OCI-LY3 (cell line): ENCODE results near the gene ZNF672.
"Not testable (repeated sequence)": the region's sequence is repeated elsewhere in the genome, so short reads cannot be mapped to it uniquely, and the experiment has no call there.

Experiments used
- H2AFZ ChIP-seq: fragments of 200-600, 300-600 bp; shearing (Covaris generic); 2 replicates; pipeline ENCODE4 v1.6.0; 2014; ENCODE audit warnings: antibody characterized with exemption, low read depth, low read length
- H3K27ac ChIP-seq: fragments of 200-600, 300-600 bp; sonication (generic); 2 replicates; pipeline ENCODE4 v1.5.1; 2014; ENCODE audit warnings: mild to moderate bottlenecking, low read length, moderate library complexity, mixed read lengths
- H3K27me3 ChIP-seq: fragments of 200-600, 300-600 bp; sonication (generic); 2 replicates; pipeline ENCODE4 v1.6.1; 2014; ENCODE audit warnings: low read depth, low read length, mixed read lengths
- H3K36me3 ChIP-seq: fragments of 200-600, 300-600 bp; sonication (generic); replicated peaks from 2 replicates; pipeline ENCODE3; 2014; ENCODE audit warnings: low read depth, low read length, mixed read lengths
- H3K4me1 ChIP-seq: fragments of 300-600, 200-600 bp; sonication (generic); 2 replicates; pipeline ENCODE4 v1.6.1; 2014; ENCODE audit warnings: low read length, mixed read lengths
- H3K4me2 ChIP-seq: fragments of 200-600, 300-600 bp; sonication (generic); 2 replicates; pipeline ENCODE4 v1.6.1; 2014; ENCODE audit warnings: low read length, mixed read lengths
- H3K4me3 ChIP-seq: fragments of 300-600, 200-600 bp; sonication (generic); 2 replicates; pipeline ENCODE4 v1.5.1; 2014; ENCODE audit warnings: antibody characterized with exemption, mild to moderate bottlenecking, low read length, moderate library complexity
- H3K79me2 ChIP-seq: fragments of 300-600, 200-600 bp; shearing (Covaris generic); 2 replicates; pipeline ENCODE4 v1.6.1; 2014; ENCODE audit warnings: mild to moderate bottlenecking, low read length, mixed read lengths
- H3K9ac ChIP-seq: fragments of 300-600, 200-600 bp; shearing (Covaris generic); 2 replicates; pipeline ENCODE4 v1.6.0; 2014; ENCODE audit warnings: mild to moderate bottlenecking, low read length, moderate library complexity
- H3K9me3 ChIP-seq: fragments of 200-600, 300-600 bp; shearing (Covaris generic); 2 replicates; pipeline ENCODE4 v1.6.1; 2014; ENCODE audit warnings: low read length, mixed read lengths; ENCODE audit not compliant: insufficient read depth
- H4K20me1 ChIP-seq: fragments of 200-600, 300-600 bp; sonication (generic); 2 replicates; pipeline ENCODE4 v1.6.1; 2016; ENCODE audit warnings: low read length, mixed read lengths; ENCODE audit not compliant: insufficient read depth
- EZH2phosphoT487 ChIP-seq: fragments of 200-600 bp; shearing (Covaris generic); IDR thresholded peaks from 2 replicates; pipeline ENCODE4 v1.6.1; 2018; ENCODE audit warnings: antibody characterized with exemption, mixed run types, low read depth
- TF ChIP-seq, protein P1 (sequence below): fragments of 200-600, 300-600 bp; sonication (generic); IDR thresholded peaks from 2 replicates; pipeline ENCODE4 v1.5.1; 2014; ENCODE audit warnings: antibody characterized with exemption, low read length, low read depth

ZNF672 gene

GRCh38 chr1:248885646-248886045 is 47.6 kb downstream of the ZNF672 start:
- no peak overlapping the region for H3K27ac ChIP-seq
- H3K9me3 ChIP-seq: no peaks in the 10 kb centered on the region
- TF ChIP-seq EZH2phosphoT487: no peak
- H3K4me2 ChIP-seq: no peak overlapping the region
- no peak overlapping the region for H3K9ac ChIP-seq
- no peaks in the 10 kb centered on the region for H3K27me3 ChIP-seq
- H3K4me3 ChIP-seq: no peak overlapping the region
- H4K20me1 ChIP-seq: no peaks in the 10 kb centered on the region
- H3K79me2 ChIP-seq: no peaks in the 10 kb centered on the region
- no peaks in the 10 kb centered on the region for H3K36me3 ChIP-seq
- H3K4me1 ChIP-seq: no peaks in the 10 kb centered on the region
- H2AFZ ChIP-seq: no peak overlapping the region; the same call in 1 of the 2 replicates

DNA sequence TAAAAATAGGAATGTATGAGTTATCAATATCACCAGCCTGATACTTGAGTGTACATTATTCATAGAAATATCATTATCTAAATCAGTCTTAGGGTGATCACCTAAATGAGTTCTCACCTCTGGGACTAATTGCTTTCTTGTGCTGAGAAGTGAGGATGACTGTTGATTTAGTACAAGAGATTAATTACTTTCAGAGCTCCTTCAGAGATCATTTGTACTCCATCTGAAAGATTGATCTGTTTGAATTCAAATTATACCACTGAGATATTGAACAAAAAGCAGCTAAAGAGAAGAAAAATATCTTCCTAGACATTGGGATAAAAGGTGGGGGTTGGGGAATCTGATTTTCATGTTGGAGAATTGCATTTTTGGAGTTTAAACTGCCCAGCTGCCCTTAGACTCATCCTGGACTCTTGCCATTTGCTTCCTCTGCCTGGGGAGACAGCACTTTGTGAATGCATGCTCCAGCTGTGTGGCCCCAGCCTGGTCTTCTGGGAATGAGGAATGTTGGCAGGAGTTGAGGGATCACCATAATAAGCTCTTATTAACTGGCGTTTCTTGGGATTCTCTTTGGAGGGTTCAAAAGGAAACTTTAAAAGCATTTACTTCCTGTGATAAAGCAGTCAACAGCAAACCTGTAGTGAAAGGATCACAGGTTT is 48.3 kb downstream of the ZNF672 start:
- no peaks in the 10 kb centered on the region for H3K27me3 ChIP-seq
- H3K9me3 ChIP-seq: no peaks in the 10 kb centered on the region
- H4K20me1 ChIP-seq: no peaks in the 10 kb centered on the region
- no peaks in the 10 kb centered on the region for H3K4me1 ChIP-seq
- TF ChIP-seq EZH2phosphoT487: no peak
- TF ChIP-seq, protein P1, sequence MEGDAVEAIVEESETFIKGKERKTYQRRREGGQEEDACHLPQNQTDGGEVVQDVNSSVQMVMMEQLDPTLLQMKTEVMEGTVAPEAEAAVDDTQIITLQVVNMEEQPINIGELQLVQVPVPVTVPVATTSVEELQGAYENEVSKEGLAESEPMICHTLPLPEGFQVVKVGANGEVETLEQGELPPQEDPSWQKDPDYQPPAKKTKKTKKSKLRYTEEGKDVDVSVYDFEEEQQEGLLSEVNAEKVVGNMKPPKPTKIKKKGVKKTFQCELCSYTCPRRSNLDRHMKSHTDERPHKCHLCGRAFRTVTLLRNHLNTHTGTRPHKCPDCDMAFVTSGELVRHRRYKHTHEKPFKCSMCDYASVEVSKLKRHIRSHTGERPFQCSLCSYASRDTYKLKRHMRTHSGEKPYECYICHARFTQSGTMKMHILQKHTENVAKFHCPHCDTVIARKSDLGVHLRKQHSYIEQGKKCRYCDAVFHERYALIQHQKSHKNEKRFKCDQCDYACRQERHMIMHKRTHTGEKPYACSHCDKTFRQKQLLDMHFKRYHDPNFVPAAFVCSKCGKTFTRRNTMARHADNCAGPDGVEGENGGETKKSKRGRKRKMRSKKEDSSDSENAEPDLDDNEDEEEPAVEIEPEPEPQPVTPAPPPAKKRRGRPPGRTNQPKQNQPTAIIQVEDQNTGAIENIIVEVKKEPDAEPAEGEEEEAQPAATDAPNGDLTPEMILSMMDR: no peak
- H3K4me3 ChIP-seq: no peak overlapping the region
- H3K36me3 ChIP-seq: no peaks in the 10 kb centered on the region
- H3K9ac ChIP-seq: no peak overlapping the region
- no peak overlapping the region for H2AFZ ChIP-seq
- H3K79me2 ChIP-seq: no peaks in the 10 kb centered on the region
- H3K27ac ChIP-seq: no peak overlapping the region
- H3K4me2 ChIP-seq: no peak overlapping the region

DNA sequence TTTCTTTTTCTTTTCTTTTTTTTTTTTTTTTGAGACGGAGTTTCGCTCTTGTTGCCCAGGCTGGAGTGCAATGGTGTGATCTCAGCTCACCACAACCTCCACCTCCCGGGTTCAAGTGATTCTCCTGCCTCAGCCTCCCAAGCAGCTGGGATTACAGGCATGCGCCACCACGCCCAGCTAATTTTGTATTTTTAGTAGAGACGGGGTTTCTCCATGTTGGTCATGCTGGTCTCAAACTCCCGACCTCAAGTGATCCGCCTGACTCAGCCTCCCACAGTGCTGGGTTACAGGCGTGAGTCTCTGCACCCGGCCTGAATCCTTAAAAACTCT is 51.9 kb downstream of the ZNF672 start:
- not testable (repeated sequence) for H3K4me3 ChIP-seq, H3K36me3 ChIP-seq, H3K9me3 ChIP-seq

DNA sequence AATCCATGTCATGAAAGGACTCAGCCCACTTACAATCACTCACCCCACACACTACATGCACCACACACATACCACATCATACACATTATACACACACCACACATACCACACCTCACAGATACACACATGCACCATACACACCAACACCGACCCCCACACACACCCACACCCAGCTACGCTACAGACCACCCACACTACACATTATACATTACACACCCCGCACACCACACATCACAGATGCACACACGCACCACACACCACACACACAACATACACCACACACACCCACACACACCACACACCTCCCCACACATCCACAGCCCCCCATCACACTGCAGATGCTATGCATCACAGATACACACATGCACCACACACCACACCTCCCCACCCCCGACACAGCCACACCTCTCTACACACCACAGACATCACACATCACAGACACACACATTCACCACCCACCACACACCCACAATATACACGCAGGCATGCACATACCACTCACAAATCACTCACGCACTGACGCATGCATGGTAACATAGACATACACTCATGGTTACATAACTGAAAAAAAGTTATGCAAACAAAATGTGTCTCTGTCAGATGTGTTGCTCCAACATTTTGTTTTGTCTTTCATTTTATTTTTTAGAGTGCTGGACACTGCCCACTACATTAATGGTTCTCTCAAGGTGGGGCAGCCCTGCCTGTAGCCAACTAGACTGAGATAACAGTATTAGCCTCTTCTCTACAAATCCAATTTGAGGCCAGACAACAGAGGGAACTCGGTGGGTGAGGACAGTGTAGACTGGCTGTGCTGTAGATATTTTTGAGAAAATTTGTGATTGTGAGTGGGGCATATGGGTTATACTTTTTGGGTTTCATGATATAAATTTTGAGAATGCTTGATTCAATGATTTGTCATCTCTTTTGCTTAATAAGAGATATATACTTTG is 52.8 kb downstream of the ZNF672 start:
- H3K36me3 ChIP-seq: no peaks in the 10 kb centered on the region
- TF ChIP-seq EZH2phosphoT487: no peak
- TF ChIP-seq, protein P1: no peak
- H3K4me1 ChIP-seq: no peaks in the 10 kb centered on the region
- H3K4me2 ChIP-seq: no peak overlapping the region
- no peaks in the 10 kb centered on the region for H4K20me1 ChIP-seq
- no peaks in the 10 kb centered on the region for H3K9me3 ChIP-seq
- no peaks in the 10 kb centered on the region for H3K79me2 ChIP-seq
- H3K9ac ChIP-seq: no peak overlapping the region
- H2AFZ ChIP-seq: no peak overlapping the region
- no peak overlapping the region for H3K4me3 ChIP-seq
- peaks cover 7% of the 10 kb centered on the region for H3K27me3 ChIP-seq
- no peak overlapping the region for H3K27ac ChIP-seq

More for the DNA sequence above, 51.9 kb downstream of the ZNF672 start:
- not testable (repeated sequence) for H3K4me1 ChIP-seq, H3K27ac ChIP-seq, H4K20me1 ChIP-seq, H3K79me2 ChIP-seq, H3K9ac ChIP-seq, H3K27me3 ChIP-seq, H3K4me2 ChIP-seq, H2AFZ ChIP-seq

- H3K4me3 ChIP-seq: no peak overlapping the region
- H3K4me1 ChIP-seq: no peaks in the 10 kb centered on the region
- no peak overlapping the region for H3K9ac ChIP-seq
- no peaks in the 10 kb centered on the region for H3K9me3 ChIP-seq
- peaks cover 7% of the 10 kb centered on the region for H3K27me3 ChIP-seq
- H3K79me2 ChIP-seq: no peaks in the 10 kb centered on the region
- no peak overlapping the region for H3K4me2 ChIP-seq
- H3K27ac ChIP-seq: no peak overlapping the region
- no peaks in the 10 kb centered on the region for H3K36me3 ChIP-seq
- no peaks in the 10 kb centered on the region for H4K20me1 ChIP-seq
- H2AFZ ChIP-seq: no peak overlapping the region
- TF ChIP-seq EZH2phosphoT487: no peak
- TF ChIP-seq, protein P1: no peak
Observed at GRCh38 chr1:248891758-248892157, 53.7 kb downstream of the ZNF672 start.
